K562 (cell line): ENCODE measurements around the gene LINGO3. TPM values are rescaled to one million over a fixed set of nuclear protein-coding genes. Genes with fewer than 3 reads are reported as not detected.

Source experiments
- ATAC-seq: fragments of 200-7000 bp; cut with Tn5 transposase; 3 replicates; pipeline ENCODE4 v1.9.1; 2020; ENCODE audit warnings: moderate library complexity
- BruUV-seq: library from RNA; stranded (reverse); fragments of 400-500 nt; replicated peaks from 2 replicates; lab custom pipeline; 2021; lab: Mats Ljungman, UMichigan
- CTCF ChIA-PET: fragments of 300-600 bp; formaldehyde crosslinking; extraction: SDS; loops from one replicate; lab custom pipeline; 2021; ENCODE audit warnings: low intra/inter-chr PET ratio; lab: Yijun Ruan, JAX
- POLR2A ChIA-PET: fragments of 300-600, 350-650 bp; sonication (Branson Sonifier 250); formaldehyde crosslinking; extraction: SDS; loops from one replicate; lab custom pipeline; 2021; ENCODE audit warnings: antibody characterized with exemption, inconsistent platforms; lab: Yijun Ruan, JAX
- DNase-seq, 4 experiments: peaks; one replicate each; pipeline versions ENCODE4 v3.0.0 to v3.0.0-alpha.2; 2011 to 2018; ENCODE audit warnings: low spot score in 3 of 4, mixed read lengths in 3 of 4; ENCODE audit errors: extremely low read depth in 1 of 4
- FAIRE-seq: peaks from 2 replicates; lab custom pipeline; 2011; peaks lifted over from hg19 to GRCh38; lab: Jason Lieb, UNC
- H2AFZ ChIP-seq: 2 replicates; pipeline ENCODE4 v1.6.0; 2011; ENCODE audit warnings: low read depth, low read length, control low read depth, inconsistent platforms
- H3K27ac ChIP-seq: fragments of 200-600 bp; 3 replicates; pipeline ENCODE4 v1.8.0; 2011; ENCODE audit warnings: low read depth, mild to moderate bottlenecking, control low read depth, inconsistent platforms, low read length, moderate library complexity, mixed read lengths; ENCODE audit errors: extremely low read depth
- H3K27me3 ChIP-seq, 2 experiments: fragments of 300-600 bp in 1 of 2; 2 replicates in 1 of 2; 3 replicates in 1 of 2; pipeline versions ENCODE4 v1.6.0 to v1.8.0; 2011; ENCODE audit warnings: inconsistent platforms in 2 of 2, low read length in 2 of 2, mild to moderate bottlenecking in 1 of 2, mixed read lengths in 1 of 2, moderate library complexity in 1 of 2; ENCODE audit not compliant: control insufficient read depth in 2 of 2, insufficient read depth in 2 of 2
- H3K36me3 ChIP-seq: fragments of 300-600 bp; 3 replicates; pipeline ENCODE4 v1.8.0; 2011; ENCODE audit warnings: mild to moderate bottlenecking, low read length, inconsistent platforms; ENCODE audit not compliant: control insufficient read depth, insufficient read depth
- H3K4me1 ChIP-seq, 2 experiments: fragments of 200-600 bp in 1 of 2; replicated peaks in 1 of 2; 2 replicates in 1 of 2; 3 replicates in 1 of 2; pipeline versions ENCODE4 v1.5.1 to v1.8.0; 2011; ENCODE audit warnings: inconsistent platforms in 2 of 2, low read length in 2 of 2, mild to moderate bottlenecking in 1 of 2, mixed read lengths in 1 of 2, moderate library complexity in 1 of 2; ENCODE audit not compliant: control insufficient read depth in 2 of 2, insufficient read depth in 2 of 2
- H3K4me2 ChIP-seq: 2 replicates; pipeline ENCODE4 v1.6.1; 2011; ENCODE audit warnings: low read length, control low read depth, inconsistent platforms, mixed read lengths; ENCODE audit not compliant: insufficient read depth
- H3K4me3 ChIP-seq: fragments of 200-600 bp; sonication (generic), shearing (Covaris generic); 2 replicates; pipeline ENCODE4 v1.5.1; 2016; ENCODE audit warnings: control low read depth, inconsistent platforms
- H3K79me2 ChIP-seq: fragments of 200-600 bp; 3 replicates; pipeline ENCODE4 v1.8.0; 2011; ENCODE audit warnings: low read length, inconsistent platforms; ENCODE audit not compliant: control insufficient read depth, insufficient read depth
- H3K9ac ChIP-seq, 2 experiments: 2 replicates each; pipeline versions ENCODE4 v1.6.0 to v1.6.1; 2011; ENCODE audit warnings: low read depth in 2 of 2, low read length in 2 of 2, control low read depth in 1 of 2, inconsistent platforms in 1 of 2, mild to moderate bottlenecking in 1 of 2, mixed read lengths in 1 of 2; ENCODE audit not compliant: insufficient read depth in 1 of 2
- H3K9me1 ChIP-seq: one replicate; pipeline ENCODE4 v1.6.0; 2011; ENCODE audit warnings: inconsistent platforms, mild to moderate bottlenecking, low read length, moderate library complexity; ENCODE audit not compliant: control insufficient read depth, insufficient read depth
- H3K9me3 ChIP-seq: replicated peaks from 2 replicates; pipeline ENCODE4 v1.5.1; 2011; ENCODE audit warnings: low read depth, low read length, inconsistent platforms; ENCODE audit not compliant: control insufficient read depth, insufficient read depth
- H4K20me1 ChIP-seq: replicated peaks from 2 replicates; pipeline ENCODE4 v1.6.1; 2011; ENCODE audit warnings: low read length, inconsistent platforms, mixed read lengths; ENCODE audit not compliant: control insufficient read depth, insufficient read depth
- MXI1 ChIP-seq: IDR thresholded peaks from 2 replicates; pipeline ENCODE4 v1.6.1; 2011; ENCODE audit warnings: low read depth, mild to moderate bottlenecking, improper control_type of control experiment, low read length
- NFIX ChIP-seq: fragments of 250-450 bp; sonication (Bioruptor Pico); IDR thresholded peaks from 2 replicates; pipeline ENCODE4 v1.4.0; 2020; ENCODE audit warnings: low read depth, mild to moderate bottlenecking, moderate library complexity
- PYGO2 ChIP-seq: fragments of 450-650 bp; IDR thresholded peaks from 2 replicates; pipeline ENCODE4 v1.6.1; 2016; ENCODE audit warnings: mild to moderate bottlenecking, missing genetic modification characterization, moderate library complexity, missing compliant biosample characterization
- ZNF778 ChIP-seq: fragments of 450-650 bp; formaldehyde crosslinking; IDR thresholded peaks from 2 replicates; pipeline ENCODE4 v1.4.0; 2020; ENCODE audit warnings: mild to moderate bottlenecking, moderate library complexity
- WGBS: fragments of 100-300 bp; shearing (Covaris generic); methylation state at CpG from one replicate; pipeline ENCODE4 v1.1.6; 2016; ENCODE audit warnings: low coverage, mixed read lengths; ENCODE audit not compliant: insufficient coverage; ENCODE audit errors: missing lambda C conversion rate; 5-methylcytosine and 5-hydroxymethylcytosine counted together
- in situ Hi-C: fragments of 300-500 bp; cut with MboI; formaldehyde crosslinking; loops from 4 replicates; pipeline ENCODE4 v1.15.0; 2018; ENCODE audit warnings: inconsistent platforms, mixed read lengths
- intact Hi-C: fragments of 100-400 bp; cut with micrococcal nuclease; formaldehyde crosslinking; loops from 2 replicates; pipeline ENCODE4 v1.14.2; 2022
- polyA plus RNA-seq, 8 experiments: library from polyadenylated mRNA; depleted of rRNA in 4 of 8; stranded (reverse) in 5 of 8; unstranded in 3 of 8; fragments of >200 nt; fragmentation: Nextera tagmentation in 2 of 8; fragmentation: Illumina TruSeq in 1 of 8; extraction: Ambion mirVana in 2 of 8; extraction: Trizol in 1 of 8; gene quantifications; 2 replicates each; pipeline versions ENCODE4 v1.2.1 to v1.2.3, GENCODE V29; 2011 to 2014; ENCODE audit warnings: inconsistent platforms in 1 of 8, missing spikeins in 1 of 8
- total RNA-seq, 7 experiments: library from RNA; depleted of rRNA in 6 of 7; stranded (reverse); fragments of >200 nt in 6 of 7; fragmentation: Illumina TruSeq in 2 of 7; extraction: Trizol in 2 of 7; gene quantifications; 2 replicates each; pipeline versions ENCODE4 v1.2.1 to v1.2.3, GENCODE V29; 2011 to 2021; ENCODE audit warnings: low replicate concordance in 1 of 7
- TF ChIP-seq, protein P1 (sequence below): fragments of 450-650 bp; IDR thresholded peaks from 2 replicates; pipeline ENCODE4 v1.6.1; 2016; ENCODE audit warnings: mild to moderate bottlenecking
- TF ChIP-seq, protein P2 (sequence below): fragments of 450-650 bp; conservative IDR thresholded peaks from 2 replicates; pipeline ENCODE4 v1.6.1; 2016; ENCODE audit warnings: missing genetic modification characterization, low read depth, mild to moderate bottlenecking, missing compliant biosample characterization, moderate library complexity
- TF ChIP-seq, protein P3 (sequence below): sonication (generic); formaldehyde crosslinking; IDR thresholded peaks from 2 replicates; pipeline ENCODE4 v1.8.1; 2022; ENCODE audit warnings: missing genetic modification reagents
- TF ChIP-seq, protein P4 (sequence below): IDR thresholded peaks from 2 replicates; pipeline ENCODE4 v1.6.1; 2012; ENCODE audit warnings: low read depth, low read length, improper control_type of control experiment, borderline replicate concordance

The LINGO3 gene
- total and polyA plus RNA-seq, 9 of the 15 experiments (the other 6 are each of a cell fraction or from before 2014, with no cell fraction given): 0.03 to 0.05 (median 0.03) TPM; not detected in 6

DNA sequence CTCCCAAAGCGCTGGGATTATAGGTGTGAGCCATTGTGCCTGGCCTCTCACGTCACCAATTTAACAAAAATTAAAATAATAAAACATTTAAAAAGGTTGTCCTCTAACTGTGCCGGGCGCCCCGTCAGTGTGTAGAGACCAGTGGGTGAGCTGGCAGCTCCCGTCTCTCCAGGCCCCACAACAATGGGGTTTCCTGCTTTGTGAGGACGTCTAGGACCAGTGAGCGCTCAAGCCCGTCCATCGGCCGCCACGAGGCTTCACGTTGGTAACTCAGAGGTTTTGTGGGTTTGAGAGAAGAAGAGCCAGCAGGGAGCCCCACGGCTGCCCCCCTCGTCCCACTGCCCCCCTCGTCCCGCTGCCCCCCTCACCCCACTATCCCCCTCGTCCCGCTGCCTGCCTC lies 15.8 kb upstream of the LINGO3 start:
- CTCF ChIA-PET: no interaction called here
- Histone ChIP-seq H4K20me1 (no peaks in the 10 kb centered on the region), H3K9ac (no peak overlapping the region), H3K9me1 (no peaks in the 10 kb centered on the region), H3K79me2 (peaks cover 39% of the 10 kb centered on the region), H2AFZ (no peak overlapping the region), H3K4me2 (no peak overlapping the region), H3K36me3 (peaks cover 60% of the 10 kb centered on the region)
- in situ Hi-C loops: no loop called here
- intact Hi-C loops: loop anchor here (10.0 kb wide), 1 partner anchor 61 kb away; no protein-coding TSS in a partner anchor
- BruUV-seq: no TSS peak
- ATAC-seq (no peak), FAIRE-seq (no peak)
- TF ChIP-seq, protein P1, sequence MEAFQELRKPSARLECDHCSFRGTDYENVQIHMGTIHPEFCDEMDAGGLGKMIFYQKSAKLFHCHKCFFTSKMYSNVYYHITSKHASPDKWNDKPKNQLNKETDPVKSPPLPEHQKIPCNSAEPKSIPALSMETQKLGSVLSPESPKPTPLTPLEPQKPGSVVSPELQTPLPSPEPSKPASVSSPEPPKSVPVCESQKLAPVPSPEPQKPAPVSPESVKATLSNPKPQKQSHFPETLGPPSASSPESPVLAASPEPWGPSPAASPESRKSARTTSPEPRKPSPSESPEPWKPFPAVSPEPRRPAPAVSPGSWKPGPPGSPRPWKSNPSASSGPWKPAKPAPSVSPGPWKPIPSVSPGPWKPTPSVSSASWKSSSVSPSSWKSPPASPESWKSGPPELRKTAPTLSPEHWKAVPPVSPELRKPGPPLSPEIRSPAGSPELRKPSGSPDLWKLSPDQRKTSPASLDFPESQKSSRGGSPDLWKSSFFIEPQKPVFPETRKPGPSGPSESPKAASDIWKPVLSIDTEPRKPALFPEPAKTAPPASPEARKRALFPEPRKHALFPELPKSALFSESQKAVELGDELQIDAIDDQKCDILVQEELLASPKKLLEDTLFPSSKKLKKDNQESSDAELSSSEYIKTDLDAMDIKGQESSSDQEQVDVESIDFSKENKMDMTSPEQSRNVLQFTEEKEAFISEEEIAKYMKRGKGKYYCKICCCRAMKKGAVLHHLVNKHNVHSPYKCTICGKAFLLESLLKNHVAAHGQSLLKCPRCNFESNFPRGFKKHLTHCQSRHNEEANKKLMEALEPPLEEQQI: no peak
- TF ChIP-seq MXI1: no peak
- TF ChIP-seq, protein P2, sequence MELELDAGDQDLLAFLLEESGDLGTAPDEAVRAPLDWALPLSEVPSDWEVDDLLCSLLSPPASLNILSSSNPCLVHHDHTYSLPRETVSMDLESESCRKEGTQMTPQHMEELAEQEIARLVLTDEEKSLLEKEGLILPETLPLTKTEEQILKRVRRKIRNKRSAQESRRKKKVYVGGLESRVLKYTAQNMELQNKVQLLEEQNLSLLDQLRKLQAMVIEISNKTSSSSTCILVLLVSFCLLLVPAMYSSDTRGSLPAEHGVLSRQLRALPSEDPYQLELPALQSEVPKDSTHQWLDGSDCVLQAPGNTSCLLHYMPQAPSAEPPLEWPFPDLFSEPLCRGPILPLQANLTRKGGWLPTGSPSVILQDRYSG (tag): no peak
- TF ChIP-seq, protein P3, sequence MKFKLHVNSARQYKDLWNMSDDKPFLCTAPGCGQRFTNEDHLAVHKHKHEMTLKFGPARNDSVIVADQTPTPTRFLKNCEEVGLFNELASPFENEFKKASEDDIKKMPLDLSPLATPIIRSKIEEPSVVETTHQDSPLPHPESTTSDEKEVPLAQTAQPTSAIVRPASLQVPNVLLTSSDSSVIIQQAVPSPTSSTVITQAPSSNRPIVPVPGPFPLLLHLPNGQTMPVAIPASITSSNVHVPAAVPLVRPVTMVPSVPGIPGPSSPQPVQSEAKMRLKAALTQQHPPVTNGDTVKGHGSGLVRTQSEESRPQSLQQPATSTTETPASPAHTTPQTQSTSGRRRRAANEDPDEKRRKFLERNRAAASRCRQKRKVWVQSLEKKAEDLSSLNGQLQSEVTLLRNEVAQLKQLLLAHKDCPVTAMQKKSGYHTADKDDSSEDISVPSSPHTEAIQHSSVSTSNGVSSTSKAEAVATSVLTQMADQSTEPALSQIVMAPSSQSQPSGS (CRISPR knock-in tag): no peak
- no peak for TF ChIP-seq ZNF778 (CRISPR knock-in tag)
- no peak for TF ChIP-seq NFIX (CRISPR knock-in tag)
- TF ChIP-seq PYGO2 (tag): no peak
- TF ChIP-seq, protein P4, sequence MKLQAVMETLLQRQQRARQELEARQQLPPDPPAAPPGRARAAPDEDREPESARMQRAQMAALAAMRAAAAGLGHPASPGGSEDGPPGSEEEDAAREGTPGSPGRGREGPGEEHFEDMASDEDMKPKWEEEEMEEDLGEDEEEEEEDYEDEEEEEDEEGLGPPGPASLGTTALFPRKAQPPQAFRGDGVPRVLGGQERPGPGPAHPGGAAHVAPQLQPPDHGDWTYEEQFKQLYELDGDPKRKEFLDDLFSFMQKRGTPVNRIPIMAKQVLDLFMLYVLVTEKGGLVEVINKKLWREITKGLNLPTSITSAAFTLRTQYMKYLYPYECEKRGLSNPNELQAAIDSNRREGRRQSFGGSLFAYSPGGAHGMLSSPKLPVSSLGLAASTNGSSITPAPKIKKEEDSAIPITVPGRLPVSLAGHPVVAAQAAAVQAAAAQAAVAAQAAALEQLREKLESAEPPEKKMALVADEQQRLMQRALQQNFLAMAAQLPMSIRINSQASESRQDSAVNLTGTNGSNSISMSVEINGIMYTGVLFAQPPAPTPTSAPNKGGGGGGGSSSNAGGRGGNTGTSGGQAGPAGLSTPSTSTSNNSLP: no peak
- TF ChIP-seq, all 486 proteins: peak for 0
- POLR2A ChIA-PET: no interaction called here
- Histone ChIP-seq H3K27ac (no peak overlapping the region), H3K4me3 (no peak overlapping the region), H3K4me1 (peaks cover 4 to 57% of the 10 kb centered on the region in 2 experiments; a peak in 3 of 5 replicates), H3K27me3 (no peaks in the 10 kb centered on the region), H3K9me3 (no peaks in the 10 kb centered on the region)
- WGBS: 93% methylated on average over 13 of the region's 19 CpGs
- DNase-seq: no peak
